ENCODE data around the gene TMEM229A.
"Not testable (repeated sequence)": the region's sequence is repeated elsewhere in the genome, so short reads cannot be mapped to it uniquely, and the experiment has no call there.

Gene TMEM229A
- total RNA-seq = 0 to 0.88 (median 0) reads per million in 17 experiments

DNA sequence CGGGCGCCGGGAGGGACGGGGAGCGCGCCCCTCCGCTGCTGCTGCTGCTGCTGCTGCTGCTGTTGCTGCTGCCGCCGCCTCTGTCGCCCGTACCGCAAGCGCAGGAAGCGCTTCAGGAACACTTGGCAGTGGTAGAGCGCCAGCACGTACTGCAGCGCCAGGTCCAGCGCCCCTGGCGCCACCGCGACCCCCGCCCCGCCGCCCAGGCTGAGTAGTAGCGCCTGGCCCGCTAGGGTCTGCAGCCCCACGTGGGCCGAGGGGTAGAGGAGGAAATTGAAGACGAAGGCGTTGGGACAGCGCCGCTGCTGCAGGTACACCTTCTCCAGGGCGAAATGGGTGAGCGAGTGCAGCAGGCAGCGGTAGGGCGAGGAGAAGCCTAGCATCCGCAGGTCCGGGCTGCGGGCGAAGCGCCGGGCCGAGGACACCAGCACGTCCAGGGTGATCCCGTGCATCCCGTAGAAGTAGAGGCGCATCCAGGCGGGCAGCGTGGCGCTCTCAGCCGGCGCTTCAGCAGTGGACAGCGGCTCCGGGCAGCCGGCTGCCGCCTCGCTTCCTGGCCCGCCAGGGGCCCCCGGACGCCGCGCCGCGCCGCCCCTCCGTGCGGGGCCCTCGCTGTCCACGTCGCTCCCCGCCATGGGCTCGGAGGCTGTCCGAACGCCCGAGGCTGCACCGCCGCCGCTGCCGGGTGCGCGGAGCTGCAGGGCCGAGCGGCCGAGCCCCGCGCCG, at the start of gene TMEM229A:
TMEM229A (minus strand) TSS at position 699 of the 726 bp plus-strand sequence; CDS start at position 635, 64 bp downstream.
- no peak for DNase-seq

- not testable (repeated sequence) for DNase-seq
These were observed 49.4 kb upstream of the TMEM229A start for GRCh38 chr7:124082234-124082633.

- DNase-seq = no peak
These were observed 44.7 kb upstream of the TMEM229A start for GRCh38 chr7:124077546-124077945.

DNA sequence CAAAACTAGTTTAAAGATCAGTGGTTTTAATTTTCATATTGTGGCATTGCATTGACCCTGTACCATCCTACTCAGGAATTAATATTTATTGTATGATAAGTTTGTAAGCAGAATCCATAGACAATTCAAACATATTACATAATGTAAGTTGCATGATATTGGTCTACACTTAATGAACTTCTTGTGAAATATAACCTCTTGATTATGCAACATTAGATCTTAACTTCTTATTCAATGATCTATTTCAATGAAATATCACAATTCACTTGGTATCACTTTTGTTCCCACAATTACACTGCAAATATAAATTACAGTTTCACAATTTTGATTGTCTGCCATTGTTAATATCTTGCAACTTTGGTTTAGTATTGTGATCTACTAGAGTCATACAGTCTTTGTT, 44.0 kb upstream of the TMEM229A start:
- DNase-seq = no peak

DNA sequence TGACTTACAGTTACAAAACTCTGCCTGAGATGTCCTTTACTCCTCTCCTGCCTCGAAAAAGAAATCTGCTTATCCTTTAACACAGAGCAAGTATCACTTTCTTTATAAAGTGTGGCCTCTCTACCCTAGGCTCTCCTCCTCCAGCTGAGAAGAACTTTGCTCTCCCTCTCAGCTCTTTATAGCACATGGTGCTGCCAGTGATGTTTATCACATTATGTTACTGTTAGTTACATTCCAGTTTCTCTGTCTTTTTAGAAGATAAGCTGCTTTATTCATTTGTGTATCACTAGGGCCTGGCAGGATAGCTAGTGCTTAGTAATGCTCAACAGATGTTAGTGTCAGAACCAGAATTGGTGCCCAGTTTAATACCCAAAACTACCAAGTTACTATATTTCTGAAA, 41.1 kb upstream of the TMEM229A start:
- no peak for DNase-seq

DNA sequence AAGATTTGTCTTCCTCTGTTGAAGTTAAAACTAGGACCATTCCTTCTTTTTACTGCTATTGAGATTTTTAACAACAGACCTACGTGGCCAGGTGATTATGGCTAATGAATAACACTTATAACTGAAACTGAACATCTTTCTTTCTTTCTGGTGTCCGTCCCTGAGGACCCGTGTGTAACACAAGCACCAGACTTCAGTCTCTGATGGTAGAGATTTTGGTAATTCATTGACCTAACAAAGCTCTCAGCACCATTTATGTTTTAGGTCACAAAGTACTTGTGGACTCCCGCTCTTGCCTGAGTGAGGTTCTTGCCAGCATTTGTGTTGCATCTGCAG, 40.4 kb upstream of the TMEM229A start:
- DNase-seq = no peak

DNA sequence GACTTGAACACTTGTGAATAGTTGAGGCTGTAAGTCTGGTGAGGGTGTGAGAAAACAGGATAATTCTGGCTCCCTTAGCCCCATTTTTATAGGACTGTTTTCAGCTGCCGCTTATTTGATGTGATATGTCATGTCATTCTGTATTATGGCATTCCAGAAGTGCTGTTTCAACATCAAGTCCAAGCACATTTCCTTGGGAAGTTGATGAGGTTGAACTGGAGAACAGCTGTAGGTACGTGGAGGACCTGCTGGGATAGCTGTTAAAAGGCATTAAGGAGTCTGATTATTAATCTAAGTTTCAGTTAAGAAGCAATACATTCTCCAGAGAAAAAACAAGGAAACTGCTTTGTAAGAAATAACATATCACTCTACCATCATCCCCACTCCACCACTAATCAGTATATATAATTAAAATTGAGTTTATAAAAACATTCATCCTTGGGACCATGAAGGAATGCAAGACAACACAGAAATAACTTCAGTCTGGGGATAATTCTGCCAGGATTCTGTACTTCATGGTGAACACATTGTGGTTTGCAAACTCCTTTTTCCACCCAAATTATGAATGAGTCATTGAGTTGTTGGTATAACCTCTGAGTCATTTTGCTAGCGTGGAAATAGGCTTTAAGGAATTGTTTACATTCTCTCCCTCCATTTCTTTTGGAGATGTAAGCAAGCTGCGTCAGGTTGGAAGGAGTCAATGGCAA, 39.9 kb upstream of the TMEM229A start:
- no peak for DNase-seq

DNA sequence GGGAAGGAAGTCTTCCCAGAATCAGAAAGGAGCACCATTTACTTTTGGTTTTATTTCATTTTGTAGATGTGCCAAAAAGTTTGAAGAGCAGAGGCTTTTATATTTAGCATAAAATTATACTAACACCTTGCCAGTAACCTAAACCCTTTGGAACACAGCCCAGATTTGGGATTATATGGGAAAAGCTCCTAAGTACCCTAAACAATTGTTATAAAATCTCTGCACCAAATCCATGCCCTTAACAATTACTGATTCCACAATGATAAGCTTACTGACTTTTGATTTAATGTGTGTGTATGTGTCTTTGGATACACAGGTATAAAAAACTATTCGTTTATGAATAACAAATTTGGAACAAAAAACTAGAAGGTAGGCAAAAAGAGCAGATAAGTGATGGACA, 39.0 kb upstream of the TMEM229A start:
- DNase-seq = no peak

GRCh38 chr7:124062171-124062570, 29.3 kb upstream of the TMEM229A start:
- no peak for DNase-seq

DNA sequence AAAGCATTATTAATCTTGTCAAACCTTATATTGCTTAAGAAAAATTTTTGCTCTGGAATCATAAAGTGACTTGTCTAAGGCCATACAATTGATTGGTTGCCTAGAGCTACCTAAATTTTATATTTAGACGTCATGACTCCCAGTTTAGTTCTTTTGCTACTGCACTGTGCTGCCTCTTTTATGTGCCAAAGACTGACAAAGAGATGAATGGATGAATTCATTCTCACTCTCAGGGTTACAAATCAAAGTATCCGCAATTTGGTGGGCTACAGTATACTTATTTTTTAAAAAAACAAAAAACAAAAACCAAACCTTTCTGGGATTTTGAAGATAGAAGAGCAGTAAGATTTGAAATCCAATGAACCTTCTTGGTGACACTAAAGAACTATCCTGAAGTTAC, 27.7 kb upstream of the TMEM229A start:
- DNase-seq = no peak

DNA sequence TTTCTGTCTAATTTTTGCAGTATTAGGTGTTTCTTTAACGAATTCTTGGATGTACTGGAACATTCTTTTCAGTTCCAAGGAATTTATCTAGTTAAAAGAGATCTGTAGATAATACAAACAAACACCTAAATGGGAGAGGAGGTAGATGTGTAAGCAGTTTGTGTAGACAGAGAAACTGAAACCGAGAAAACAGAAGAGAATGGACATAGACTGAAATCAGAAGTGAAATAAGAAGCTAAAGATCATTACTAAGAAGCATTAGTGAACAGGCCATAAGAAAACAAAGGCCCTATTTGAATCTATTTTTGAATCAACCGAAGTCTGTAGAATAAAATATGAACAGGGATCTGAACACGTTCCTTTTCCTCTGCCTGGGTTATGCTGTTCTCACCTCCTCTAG, 26.5 kb upstream of the TMEM229A start:
- no peak for DNase-seq

DNA sequence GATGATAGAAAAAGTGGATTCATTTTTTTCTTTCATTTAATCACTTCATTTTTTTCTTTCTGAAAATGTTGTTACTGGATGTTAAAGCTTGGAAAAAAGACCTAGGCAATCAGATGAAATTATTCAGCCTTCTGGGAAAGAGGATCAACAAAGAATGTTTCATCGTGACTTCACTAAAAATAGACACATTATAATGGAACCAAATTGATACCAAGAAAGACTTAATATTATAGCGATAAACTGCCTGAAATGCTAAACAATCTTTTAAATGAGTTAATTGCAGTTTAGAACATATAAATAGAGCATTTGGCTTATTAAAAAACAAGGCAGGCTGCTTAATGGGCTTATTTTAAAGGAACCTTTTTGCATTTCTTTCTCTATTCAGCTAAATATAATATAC, 25.6 kb upstream of the TMEM229A start:
- no peak for DNase-seq

- no peak for DNase-seq
These were observed 25.0 kb upstream of the TMEM229A start for GRCh38 chr7:124057872-124058271.

DNA sequence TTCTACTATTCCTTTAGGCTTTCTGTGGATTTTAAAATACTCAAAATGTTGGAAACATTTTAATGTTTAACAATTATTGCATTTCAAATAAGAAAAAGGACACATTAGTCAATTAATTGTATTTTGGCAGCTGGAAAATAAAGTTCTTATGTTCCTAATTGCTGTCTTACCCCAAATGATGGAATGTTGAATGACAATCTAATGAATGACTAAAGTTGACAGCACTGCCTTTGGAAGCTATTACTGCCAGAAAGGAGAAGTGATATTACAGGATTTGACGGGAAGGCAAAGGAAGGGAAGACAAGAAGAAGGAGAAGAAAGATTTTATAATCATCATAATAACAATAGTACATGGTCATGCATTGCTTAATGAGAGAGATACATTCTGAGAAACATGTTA, 23.4 kb upstream of the TMEM229A start:
- DNase-seq = no peak

DNA sequence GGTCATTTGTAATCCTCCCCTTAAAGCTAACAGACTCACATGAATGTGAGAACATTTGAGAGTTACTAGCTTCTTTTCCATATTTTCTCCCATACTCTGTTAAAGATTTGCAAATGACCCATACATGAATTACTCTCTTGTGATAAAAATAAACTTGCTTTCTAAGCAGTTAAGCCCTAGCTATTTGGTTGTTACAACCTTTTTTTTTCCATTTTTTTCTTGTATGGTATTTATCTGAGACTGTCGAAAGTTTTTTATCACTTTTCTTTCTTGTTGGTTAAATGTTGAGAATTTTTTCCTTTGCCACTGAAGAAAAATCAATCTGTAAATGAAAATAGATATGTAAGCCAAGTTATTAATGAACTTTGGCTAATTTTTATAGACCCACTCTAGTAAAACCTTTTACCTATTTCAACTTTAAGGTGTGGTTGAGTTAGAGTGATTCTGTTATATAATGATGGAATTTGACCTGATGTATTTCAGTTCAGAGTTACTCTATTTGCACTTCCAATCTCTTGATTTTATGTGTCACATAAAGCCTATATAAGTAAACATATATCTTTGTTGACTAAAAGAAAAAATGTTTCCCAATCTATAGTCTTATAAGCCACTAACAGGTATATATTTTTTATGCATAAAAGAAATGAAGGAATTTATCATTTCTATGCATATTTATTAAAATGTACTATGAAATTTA, 19.0 kb upstream of the TMEM229A start:
- no peak for DNase-seq

DNA sequence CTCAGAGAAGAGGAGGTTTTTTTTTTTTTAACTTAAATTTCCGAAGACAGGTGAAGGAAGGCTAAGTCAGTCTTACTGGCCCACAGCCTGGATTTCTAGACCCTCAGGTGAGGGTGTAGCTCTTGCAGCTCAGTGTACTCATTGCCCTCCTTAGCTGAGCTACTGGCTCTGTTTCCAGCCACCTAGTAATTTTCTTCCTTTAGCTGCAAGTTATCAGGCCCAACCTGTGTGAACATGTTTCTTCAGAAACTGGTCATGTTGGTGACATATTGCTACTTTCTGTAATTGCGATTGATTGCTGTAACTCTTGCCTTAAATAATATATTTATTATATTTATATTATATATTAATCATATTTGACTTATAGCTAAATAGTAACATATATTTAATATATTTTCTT, 10.0 kb upstream of the TMEM229A start:
- DNase-seq = no peak

DNA sequence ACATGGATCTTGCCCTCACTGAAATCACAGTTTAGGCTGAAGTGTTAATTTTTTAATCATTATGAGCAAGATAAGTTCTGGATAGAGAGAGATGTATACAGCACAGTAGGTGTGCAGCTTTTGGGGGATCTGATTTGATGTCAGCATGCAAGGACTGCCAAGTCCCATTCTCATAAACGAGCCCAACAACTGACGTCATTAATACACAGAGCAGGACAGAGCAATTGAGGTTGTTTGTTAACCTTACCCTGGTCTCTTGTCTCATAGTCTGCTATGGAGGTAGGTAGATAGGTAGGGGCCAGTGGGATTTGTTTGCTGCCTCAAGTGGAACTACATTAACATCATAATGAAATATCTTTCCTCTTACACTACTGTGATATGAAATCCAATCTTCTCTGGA, 8.6 kb upstream of the TMEM229A start:
- no peak for DNase-seq

GRCh38 chr7:124037902-124038301, 5.0 kb upstream of the TMEM229A start:
- DNase-seq = not testable (repeated sequence)

GRCh38 chr7:124035706-124036105, 2.8 kb upstream of the TMEM229A start:
- DNase-seq = no peak

- DNase-seq = no peak
These were observed 1.9 kb upstream of the TMEM229A start for GRCh38 chr7:124034754-124035100.

- DNase-seq = no peak
These were observed 1.2 kb upstream of the TMEM229A start for GRCh38 chr7:124033807-124034753.

DNA sequence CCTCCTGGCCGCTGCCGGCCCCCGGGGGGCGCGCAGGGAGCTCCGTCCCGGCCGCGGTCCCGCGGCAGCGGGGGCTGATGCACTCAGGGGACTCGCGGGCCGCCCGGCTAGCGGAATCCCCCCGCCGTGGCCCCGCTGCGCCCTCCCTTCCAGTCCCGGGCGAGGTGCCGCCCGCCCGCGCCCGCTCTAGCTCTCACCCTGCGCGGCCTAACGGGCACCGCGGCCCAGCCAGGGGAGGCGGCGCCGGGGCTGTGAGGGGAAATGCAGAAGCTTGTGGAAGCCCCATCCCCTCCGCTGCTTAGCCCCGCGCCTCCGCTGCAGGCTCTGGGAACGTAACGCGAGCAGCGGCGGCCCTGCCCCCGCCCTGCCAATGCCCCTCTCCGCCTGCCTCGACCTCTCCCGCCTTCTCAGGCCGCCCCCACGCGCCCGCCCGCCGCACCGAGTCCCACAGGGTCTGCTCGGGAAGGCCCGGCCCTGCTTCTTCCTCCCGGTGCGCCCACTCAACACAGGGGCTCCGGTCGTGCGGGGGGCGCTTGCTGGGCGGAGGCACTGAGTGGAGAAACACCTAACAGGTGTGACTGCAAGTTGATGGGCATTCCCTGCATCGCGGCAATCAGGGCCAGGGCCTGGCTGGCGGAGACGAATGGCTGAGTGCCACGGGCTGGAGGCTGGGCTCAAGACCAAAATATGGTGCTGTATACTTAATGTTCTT, 384 bp upstream of the TMEM229A start:
- DNase-seq = no peak
